SKM-1 treated with dmso at 0.1 percent for 144 hours (cell line): Measurements from ENCODE around the gene SORBS2.
"Not testable (repeated sequence)": the region's sequence is repeated elsewhere in the genome, so short reads cannot be mapped to it uniquely, and the experiment has no call there.

Experiments
- DNase-seq: peaks from one replicate; lab custom pipeline; 2025; ENCODE audit not compliant: unreplicated experiment; lab: John Stamatoyannopoulos, UW

Gene SORBS2

GRCh38 chr4:185566425-185566824, 245.6 kb downstream of the SORBS2 start:
- no peak for DNase-seq

- no peak for DNase-seq
Observed at GRCh38 chr4:185565696-185566095, 246.3 kb downstream of the SORBS2 start.

GRCh38 chr4:185564349-185564748, 247.6 kb downstream of the SORBS2 start:
- no peak for DNase-seq

- DNase-seq, result no peak
Observed at GRCh38 chr4:185562531-185562930, 249.5 kb downstream of the SORBS2 start.

GRCh38 chr4:185560316-185560715, 251.7 kb downstream of the SORBS2 start:
- no peak for DNase-seq

- DNase-seq, result no peak
Observed at GRCh38 chr4:185559915-185560281, 252.1 kb downstream of the SORBS2 start.

GRCh38 chr4:185559251-185559914, 252.6 kb downstream of the SORBS2 start:
- not testable (repeated sequence) for DNase-seq

- DNase-seq, result no peak
Observed at GRCh38 chr4:185554365-185555126, 257.4 kb downstream of the SORBS2 start.

GRCh38 chr4:185552254-185552653, 259.7 kb downstream of the SORBS2 start:
- DNase-seq, result no peak

- no peak for DNase-seq
Observed at GRCh38 chr4:185550933-185551332, 261.1 kb downstream of the SORBS2 start.

GRCh38 chr4:185549095-185549639, 262.8 kb downstream of the SORBS2 start:
- DNase-seq, result no peak

GRCh38 chr4:185548587-185548986, 263.4 kb downstream of the SORBS2 start:
- no peak for DNase-seq

GRCh38 chr4:185546335-185546734, 265.7 kb downstream of the SORBS2 start:
- no peak for DNase-seq

- no peak for DNase-seq
Observed at GRCh38 chr4:185542626-185543315, 269.2 kb downstream of the SORBS2 start.

GRCh38 chr4:185541251-185541727, 270.7 kb downstream of the SORBS2 start:
- no peak for DNase-seq

GRCh38 chr4:185540487-185541120, 271.4 kb downstream of the SORBS2 start:
- no peak for DNase-seq

- no peak for DNase-seq
Observed at GRCh38 chr4:185540040-185540439, 272.0 kb downstream of the SORBS2 start.

GRCh38 chr4:185538806-185539205, 273.2 kb downstream of the SORBS2 start:
- DNase-seq, result no peak

- no peak for DNase-seq
Observed at GRCh38 chr4:185536411-185536709, 275.6 kb downstream of the SORBS2 start.

GRCh38 chr4:185535612-185536410, 276.2 kb downstream of the SORBS2 start:
- DNase-seq, result no peak
